T-helper 2 cell treated with Interferon-gamma antibody and Interleukin-4, amounts not matched to agents 5 μg/mL and 100 μg/mL, for 36 hours (primary cell): ENCODE results near the gene CREB3.

Experiments
- DNase-seq: peaks from one replicate; pipeline ENCODE4 v3.0.0; 2021; ENCODE audit warnings: low spot score
- H3K27ac Mint-ChIP-seq: one replicate; pipeline ENCODE4 v1.8.0; 2021; ENCODE audit warnings: mild to moderate bottlenecking, mixed read lengths
- H3K27me3 Mint-ChIP-seq: one replicate; pipeline ENCODE4 v1.8.0; 2021; ENCODE audit warnings: low read depth, mixed read lengths
- H3K36me3 Mint-ChIP-seq: one replicate; pipeline ENCODE4 v1.8.0; 2021; ENCODE audit warnings: low read depth, mixed read lengths
- H3K4me1 Mint-ChIP-seq: one replicate; pipeline ENCODE4 v1.8.0; 2021; ENCODE audit warnings: low read depth, mixed read lengths
- H3K4me3 Mint-ChIP-seq: one replicate; pipeline ENCODE4 v1.8.0; 2022; ENCODE audit warnings: mild to moderate bottlenecking, moderate library complexity, mixed read lengths
- H3K9me3 Mint-ChIP-seq: one replicate; pipeline ENCODE4 v1.8.0; 2021; ENCODE audit warnings: mixed read lengths

The CREB3 gene

GRCh38 chr9:35776018-35776417 lies 43.6 kb downstream of the CREB3 start:
- Mint-ChIP-seq H3K27me3 (no peaks in the 10 kb centered on the region), H3K9me3 (no peaks in the 10 kb centered on the region), H3K4me3 (no peak overlapping the region), H3K36me3 (peaks cover 7% of the 10 kb centered on the region), H3K4me1 (no peaks in the 10 kb centered on the region), H3K27ac (no peak overlapping the region)
- no peak for DNase-seq

- no peak for DNase-seq
- Mint-ChIP-seq H3K9me3 (no peaks in the 10 kb centered on the region), H3K27me3 (no peaks in the 10 kb centered on the region), H3K27ac (no peak overlapping the region), H3K4me1 (no peaks in the 10 kb centered on the region), H3K36me3 (peaks cover 10% of the 10 kb centered on the region), H3K4me3 (no peak overlapping the region)
These were observed 46.0 kb downstream of the CREB3 start for GRCh38 chr9:35778496-35778895.

GRCh38 chr9:35781066-35781465 lies 48.6 kb downstream of the CREB3 start:
- no peaks in the 10 kb centered on the region for H3K27me3 Mint-ChIP-seq
- H3K9me3 Mint-ChIP-seq = no peaks in the 10 kb centered on the region
- H3K4me1 Mint-ChIP-seq = no peaks in the 10 kb centered on the region
- DNase-seq = no peak
- peaks cover 21% of the 10 kb centered on the region for H3K36me3 Mint-ChIP-seq
- no peak overlapping the region for H3K4me3 Mint-ChIP-seq
- H3K27ac Mint-ChIP-seq = no peak overlapping the region

- Mint-ChIP-seq H3K27ac (no peak overlapping the region), H3K9me3 (no peaks in the 10 kb centered on the region), H3K4me1 (no peaks in the 10 kb centered on the region), H3K27me3 (no peaks in the 10 kb centered on the region), H3K4me3 (no peak overlapping the region), H3K36me3 (peaks cover 26% of the 10 kb centered on the region)
- no peak for DNase-seq
These were observed 51.0 kb downstream of the CREB3 start for GRCh38 chr9:35783418-35783817.
